ENCODE data around the gene CCL27. TPM values are rescaled to one million over a fixed set of nuclear protein-coding genes. Genes with fewer than 3 reads are reported as not detected.
A peak's percentile ranks its signal among the peaks of the same experiment; 100 is the strongest.

The CCL27 gene
- total and polyA plus RNA-seq, 10 of the 15 experiments (the other 5 are each of a cell fraction or from before 2014, with no cell fraction given), result 0.45 TPM; not detected in 9

DNA sequence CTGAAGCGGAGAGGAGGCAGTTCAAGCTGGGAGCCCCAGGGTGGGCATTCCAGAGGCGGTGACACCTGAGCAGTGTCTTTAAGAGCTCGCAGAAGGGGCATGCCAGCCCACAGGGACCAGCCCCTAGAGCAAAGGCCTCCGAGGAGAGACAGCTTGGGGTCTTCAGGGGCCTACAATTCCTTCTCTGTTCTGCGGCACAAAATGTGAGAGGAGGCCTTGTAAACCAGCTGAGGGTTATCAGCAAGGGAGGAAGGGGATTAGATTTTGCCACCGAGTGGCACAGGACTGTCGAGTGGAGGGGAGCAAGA is 24.4 kb downstream of the CCL27 start:
- H3K9me3 ChIP-seq (replicated peaks; ENCODE audit: control insufficient read depth, insufficient read depth, low read length), result no peaks in the 10 kb centered on the region
- SMC1A ChIA-PET (ENCODE audit: uncharacterized antibody, unreplicated experiment), result interaction anchor here (1.0 to 2.3 kb wide), 9 partner anchors 9 to 307 kb away, joined by 3 to 11 read pairs (median 5); partner anchors contain the start of genes DCTN3, GALT and RPP25L
- no TSS peak for BruUV-seq (replicated peaks)
- peak overlapping the region; percentile 55; the same call in 1 of the 2 replicates for H3K9ac ChIP-seq (ENCODE audit: control insufficient read depth, insufficient read depth, low read length)
- 14% methylated on average over 7 of the region's 7 CpGs for WGBS (ENCODE audit: insufficient coverage, insufficient replicate concordance, low lambda C conversion rate, missing lambda C conversion rate)
- intact Hi-C loops (cut with micrococcal nuclease; ENCODE audit: unreplicated experiment) (no loop called here), in situ Hi-C loops (cut with MboI) (no loop called here)
- RAD21 ChIA-PET (ENCODE audit: unreplicated experiment), result interaction anchor here (0.8 to 2.6 kb wide), 6 partner anchors 9 to 66 kb away, joined by 3 to 14 read pairs (median 7); partner anchors contain the start of genes DCTN3 and GALT
- peak overlapping the region; percentile 72; the same call in 1 of the 2 replicates for H3K4me3 ChIP-seq
- H3K4me2 ChIP-seq (ENCODE audit: control insufficient read depth, insufficient read depth), result peak overlapping the region; percentile 95
- H4K20me1 ChIP-seq (ENCODE audit: control insufficient read depth, insufficient read depth), result no peaks in the 10 kb centered on the region; the same call in none of the 2 replicates
- ATAC-seq, result no peak
- no peak for FAIRE-seq
- H3K27ac ChIP-seq (ENCODE audit: control insufficient read depth, insufficient read depth), result peak overlapping the region; percentile 49
- no peaks in the 10 kb centered on the region; the same call in none of the 2 replicates for H3K4me1 ChIP-seq (ENCODE audit: control insufficient read depth, insufficient read depth, low read length)
- peaks cover 15% of the 10 kb centered on the region for H3K79me2 ChIP-seq (ENCODE audit: control insufficient read depth, insufficient read depth, low read length)
- H3K36me3 ChIP-seq (ENCODE audit: control insufficient read depth in 2 of 2, insufficient read depth in 2 of 2, low read length in 1 of 2), result peaks cover 2 to 6% of the 10 kb centered on the region in 2 experiments; a peak in 3 of 4 replicates
- CTCF ChIA-PET, result interaction anchor here (1.1 to 8.3 kb wide), 13 partner anchors 9 to 234 kb away, joined by 3 to 118 read pairs (median 6); partner anchors contain the start of genes CCL27, DCTN3, GALT and RPP25L
- H3K27me3 ChIP-seq (replicated peaks in 1 of 2; ENCODE audit: control insufficient read depth in 2 of 2, insufficient read depth in 2 of 2, low read length in 1 of 2), result no peaks in the 10 kb centered on the region
- POLR2A ChIA-PET, result interaction anchor here (1.2 to 3.4 kb wide), 6 partner anchors 9 to 26 kb away, joined by 3 to 25 read pairs (median 6); partner anchors contain the start of genes ARID3C, DCTN3, GALT and IL11RA
- TF ChIP-seq NBN (IDR thresholded peaks at IDR 0.05) (0 out of 2 replicates have a peak, but pooled peaks have one; percentile 9), ASH2L (IDR thresholded peaks at IDR 0.05; ENCODE audit: borderline replicate concordance, low read depth) (no peak), CBX3 (IDR thresholded peaks at IDR 0.05; ENCODE audit: borderline replicate concordance, low read depth) (no peak), SIX5 (IDR thresholded peaks at IDR 0.05; ENCODE audit: low read depth, low read length, severe bottlenecking) (no peak), ATF7 (IDR thresholded peaks at IDR 0.05; ENCODE audit: low read depth) (0 out of 2 replicates have a peak, but pooled peaks have one; percentile 2)
- TF ChIP-seq, protein P1, sequence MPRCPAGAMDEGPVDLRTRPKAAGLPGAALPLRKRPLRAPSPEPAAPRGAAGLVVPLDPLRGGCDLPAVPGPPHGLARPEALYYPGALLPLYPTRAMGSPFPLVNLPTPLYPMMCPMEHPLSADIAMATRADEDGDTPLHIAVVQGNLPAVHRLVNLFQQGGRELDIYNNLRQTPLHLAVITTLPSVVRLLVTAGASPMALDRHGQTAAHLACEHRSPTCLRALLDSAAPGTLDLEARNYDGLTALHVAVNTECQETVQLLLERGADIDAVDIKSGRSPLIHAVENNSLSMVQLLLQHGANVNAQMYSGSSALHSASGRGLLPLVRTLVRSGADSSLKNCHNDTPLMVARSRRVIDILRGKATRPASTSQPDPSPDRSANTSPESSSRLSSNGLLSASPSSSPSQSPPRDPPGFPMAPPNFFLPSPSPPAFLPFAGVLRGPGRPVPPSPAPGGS (IDR thresholded peaks at IDR 0.05; ENCODE audit: borderline replicate concordance, insufficient read depth, low read depth, low read length, poor library complexity, severe bottlenecking), result no peak
- DNase-seq (ENCODE audit: low read depth, low spot score), result no peak
- H2AFZ ChIP-seq (ENCODE audit: control insufficient read depth, low read depth, low read length), result peak overlapping the region; percentile 98
